ENCODE measurements around the gene KRTAP10-12.
"Not testable (repeated sequence)": the region's sequence is repeated elsewhere in the genome, so short reads cannot be mapped to it uniquely, and the experiment has no call there.

The KRTAP10-12 gene

GRCh38 chr21:44670642-44671432 is 26.1 kb upstream of the KRTAP10-12 start:
- no peak for DNase-seq

- DNase-seq: no peak
Measured at GRCh38 chr21:44671911-44672310, 25.1 kb upstream of the KRTAP10-12 start.

- no peak for DNase-seq
Measured at GRCh38 chr21:44677881-44678280, 19.1 kb upstream of the KRTAP10-12 start.

DNA sequence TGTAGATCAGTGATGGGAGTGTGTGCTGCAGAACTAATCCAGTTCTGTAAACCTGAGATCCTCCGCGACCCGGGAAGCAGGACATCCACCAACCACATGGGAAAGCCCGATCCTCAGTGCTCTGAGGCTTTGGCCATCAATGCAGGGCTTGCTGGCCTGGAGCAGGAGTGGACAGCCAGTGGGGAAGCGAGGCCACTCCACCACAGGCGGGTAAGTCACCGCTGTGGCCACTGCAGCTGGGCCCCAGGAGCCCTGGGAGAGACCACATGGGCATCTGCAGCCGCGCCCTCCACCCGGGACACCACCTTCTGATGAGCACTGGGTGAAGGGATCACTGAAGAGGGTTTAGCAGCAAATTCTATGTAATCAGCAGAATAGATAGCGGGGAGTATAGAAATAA is 15.8 kb upstream of the KRTAP10-12 start:
- DNase-seq: no peak

- DNase-seq: no peak
Measured at GRCh38 chr21:44681861-44682579, 15.0 kb upstream of the KRTAP10-12 start, which contains the start of gene KRTAP12-1. Gene KRTAP12-1 (minus strand): TSS chr21:44682163. CDS start chr21:44682123, 40 bp downstream.

GRCh38 chr21:44682580-44683151 is 14.3 kb upstream of the KRTAP10-12 start:
- DNase-seq: no peak

DNA sequence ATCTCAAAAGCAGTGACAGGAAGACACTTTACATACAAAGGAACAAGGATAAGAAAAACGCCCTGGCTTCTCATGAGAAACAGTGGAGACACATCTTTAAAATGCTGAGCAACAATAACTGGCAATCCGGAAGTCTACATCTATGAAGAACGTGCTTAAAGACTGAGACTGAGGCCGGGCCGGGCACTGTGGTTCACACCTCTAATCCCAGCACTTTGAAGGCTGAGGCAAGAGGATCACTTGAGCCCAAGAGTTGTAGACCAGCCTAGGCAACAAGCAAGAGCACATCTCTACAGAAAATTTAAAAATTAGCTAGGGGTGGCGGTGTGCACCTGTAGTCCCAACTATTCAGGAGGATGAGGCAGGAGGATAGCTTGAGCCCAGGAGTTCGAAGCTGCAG is 12.9 kb upstream of the KRTAP10-12 start:
- DNase-seq: no peak

GRCh38 chr21:44684483-44684882 is 12.5 kb upstream of the KRTAP10-12 start:
- DNase-seq: no peak

DNA sequence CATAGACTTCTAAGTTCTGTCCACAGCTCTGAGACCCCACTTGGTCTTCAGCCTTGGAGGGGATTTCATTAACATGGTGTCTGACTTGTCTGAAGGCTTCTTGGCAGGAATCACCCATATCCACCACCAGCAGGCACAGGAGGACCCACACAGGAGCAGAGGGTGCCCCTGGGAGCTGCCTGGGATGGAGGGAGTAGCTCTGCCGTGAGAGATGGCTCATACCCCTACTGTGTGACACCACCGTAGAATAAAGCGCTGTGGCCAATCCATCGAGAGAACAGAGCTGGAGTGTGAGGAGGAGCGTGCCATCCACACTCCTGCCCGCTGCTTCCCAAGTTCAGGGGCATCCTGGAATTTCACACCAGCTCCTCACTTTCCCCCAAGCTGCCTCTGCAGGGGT is 11.9 kb upstream of the KRTAP10-12 start:
- not testable (repeated sequence) for DNase-seq

DNA sequence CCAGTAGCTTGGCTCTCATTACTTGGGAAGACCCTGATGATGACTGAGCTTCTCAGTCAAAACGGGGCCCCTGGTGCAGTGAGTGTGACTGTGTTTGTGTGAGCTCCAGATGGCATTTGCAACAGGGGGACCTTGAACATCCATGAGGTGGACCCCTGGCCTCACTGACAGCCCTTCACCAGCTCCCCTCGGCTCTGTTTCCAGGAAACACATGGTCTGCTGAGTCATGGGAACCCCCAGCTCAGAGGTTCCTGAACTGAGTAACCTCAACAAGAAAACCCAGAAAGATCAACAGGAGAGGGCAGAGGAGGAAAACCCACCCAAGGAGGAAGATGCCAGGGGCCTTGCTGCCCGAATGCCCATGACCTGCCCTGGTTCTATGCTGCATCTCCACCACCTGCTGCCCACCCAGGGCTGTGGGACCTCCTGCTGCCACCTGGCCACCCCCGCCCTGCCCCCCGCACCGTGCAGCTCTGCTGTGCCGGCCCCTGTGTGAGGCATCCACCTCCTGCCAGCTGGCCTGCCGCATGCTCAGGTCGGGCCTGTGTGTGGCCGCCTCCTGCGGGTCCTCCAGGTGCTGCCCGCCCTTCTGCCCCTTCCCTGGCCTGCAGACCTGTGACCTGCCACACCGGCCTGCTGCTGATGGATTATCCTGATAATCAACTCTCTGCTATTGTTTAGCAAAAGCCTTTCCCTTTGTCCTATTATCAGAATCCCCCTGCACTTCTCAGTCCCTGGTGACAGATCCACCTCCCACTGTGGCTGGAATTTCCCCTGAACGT is 10.8 kb upstream of the KRTAP10-12 start:
- DNase-seq: no peak

GRCh38 chr21:44686843-44687561 is 10.0 kb upstream of the KRTAP10-12 start:
- no peak for DNase-seq

DNA sequence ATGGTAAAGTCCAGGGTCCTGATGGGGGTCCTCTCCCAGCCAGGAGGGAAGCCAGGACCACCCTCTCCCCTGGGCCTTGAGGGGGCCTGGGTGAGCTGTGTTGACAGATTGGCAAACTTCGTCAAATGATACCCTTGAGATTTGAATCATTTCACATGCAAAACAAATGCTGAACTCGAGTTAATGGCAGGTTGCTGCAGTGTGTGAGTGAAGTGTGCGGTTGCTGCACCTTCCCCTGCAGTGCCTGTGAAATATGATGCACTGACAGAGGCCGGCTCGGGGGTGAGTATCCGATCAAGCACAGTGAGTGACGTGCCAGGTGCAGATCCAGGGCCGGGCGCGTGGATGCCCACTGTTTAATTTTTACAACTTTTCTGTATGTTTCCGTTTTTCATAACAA is 9.3 kb upstream of the KRTAP10-12 start:
- no peak for DNase-seq

DNA sequence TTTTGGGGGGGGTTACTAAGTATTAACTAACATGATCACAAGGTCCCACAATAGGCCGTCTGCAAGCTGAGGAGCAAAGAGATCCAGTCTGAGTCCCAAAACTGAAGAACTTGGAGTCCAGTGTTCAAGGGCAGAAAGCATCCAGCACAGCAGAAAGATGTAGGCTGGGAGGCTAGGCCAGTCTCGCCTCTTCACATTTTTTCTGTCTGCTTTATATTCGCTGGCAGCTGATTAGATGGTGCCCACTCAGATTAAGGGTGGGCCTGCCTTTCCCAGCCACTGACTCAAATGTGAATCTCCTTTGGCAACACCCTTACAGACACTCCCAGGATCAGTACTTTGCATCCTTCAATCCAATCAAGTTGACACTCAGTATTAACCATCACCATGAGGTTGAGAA is 7.2 kb upstream of the KRTAP10-12 start:
- DNase-seq: not testable (repeated sequence)

GRCh38 chr21:44691686-44692085 is 5.3 kb upstream of the KRTAP10-12 start:
- DNase-seq: no peak

GRCh38 chr21:44692798-44693512 is 4.0 kb upstream of the KRTAP10-12 start:
- no peak for DNase-seq

- DNase-seq: no peak
Measured at GRCh38 chr21:44694776-44695175, 2.2 kb upstream of the KRTAP10-12 start.

DNA sequence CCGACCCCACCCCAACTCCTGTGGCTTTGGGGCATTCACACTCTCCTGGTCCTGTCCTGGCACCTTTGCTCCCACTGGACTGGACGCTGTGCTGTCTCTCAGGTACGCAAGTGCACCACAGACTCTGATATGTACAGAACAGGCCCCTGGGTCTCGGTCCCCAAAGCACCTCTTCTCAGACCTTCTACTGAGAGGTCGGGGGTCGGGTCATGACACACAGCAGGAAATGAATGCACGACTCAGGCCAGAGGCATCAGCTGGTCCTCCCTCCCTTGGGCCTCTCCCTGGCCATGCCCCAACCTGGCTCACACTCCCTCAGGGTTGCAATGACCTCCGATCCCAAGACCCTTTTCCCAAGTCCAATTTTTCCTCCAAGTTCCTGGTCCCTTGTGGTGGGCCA is 1.8 kb upstream of the KRTAP10-12 start:
- DNase-seq: no peak

DNA sequence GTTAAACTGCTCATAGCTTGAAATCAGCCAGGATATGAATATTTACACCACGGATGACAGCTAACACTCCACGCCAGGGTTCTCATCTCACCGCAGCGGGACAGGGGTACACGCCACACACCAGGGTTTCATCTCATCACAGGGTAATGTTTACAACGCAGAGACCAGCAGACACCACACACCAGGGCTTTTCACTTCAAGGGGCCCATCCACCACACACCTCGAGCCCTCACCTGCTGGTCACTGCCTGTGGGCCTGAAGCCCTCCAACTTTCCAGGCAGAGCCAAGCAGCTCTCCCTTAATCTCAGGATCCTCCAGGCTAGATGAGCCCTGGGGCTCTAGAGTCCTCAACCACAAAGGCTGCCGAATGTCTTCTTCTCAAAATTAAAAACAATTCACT is 1.3 kb upstream of the KRTAP10-12 start:
- no peak for DNase-seq

- DNase-seq: no peak
Measured at GRCh38 chr21:44696572-44696971, 400 bp upstream of the KRTAP10-12 start.

DNA sequence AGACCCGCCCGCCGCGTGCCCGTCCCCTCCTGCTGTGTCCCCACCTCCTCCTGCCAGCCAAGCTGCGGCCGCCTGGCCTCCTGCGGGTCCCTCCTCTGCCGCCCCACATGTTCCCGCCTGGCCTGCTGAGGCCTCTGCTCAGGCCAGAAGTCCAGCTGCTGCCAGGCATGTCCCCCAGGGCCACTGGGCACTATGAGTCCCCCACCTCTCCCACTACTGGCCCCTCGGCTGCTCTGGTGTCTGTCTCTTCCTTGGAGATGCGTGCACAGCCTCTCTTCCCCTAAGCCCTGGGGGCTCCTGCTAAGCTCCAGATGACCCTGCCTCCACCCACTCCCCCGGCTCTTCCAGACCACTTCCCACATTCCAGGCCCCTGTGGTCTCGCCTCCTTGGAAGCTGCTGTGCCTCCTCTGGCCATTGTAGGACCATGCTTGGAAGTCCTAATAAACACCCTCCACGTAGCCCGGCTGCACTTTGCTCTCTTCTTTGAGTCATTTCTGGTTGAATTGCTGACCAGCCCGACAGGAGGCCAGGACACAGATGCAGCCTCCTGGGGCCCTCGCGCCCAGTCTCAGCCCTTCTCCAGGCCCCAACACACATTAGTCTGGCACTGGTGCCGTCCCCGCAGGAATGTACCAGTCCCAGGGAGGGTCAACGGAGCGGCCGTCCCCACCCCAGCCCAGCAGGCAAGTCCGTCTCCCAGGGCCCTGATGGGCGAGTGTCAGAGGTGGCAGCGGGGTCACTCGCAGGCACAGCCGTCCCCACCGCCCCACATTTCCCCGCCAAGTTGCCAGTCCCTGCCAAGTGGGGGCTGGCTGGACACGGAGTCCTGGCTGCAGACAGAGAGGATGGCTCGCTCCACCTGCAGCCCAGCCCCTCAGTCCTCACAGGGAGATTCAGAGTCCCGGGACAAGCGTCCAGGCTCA is 1.1 kb downstream of the KRTAP10-12 start:
- DNase-seq: no peak
